ENCODE data around the gene NEMF.
"Not testable (repeated sequence)": the region's sequence is repeated elsewhere in the genome, so short reads cannot be mapped to it uniquely, and the experiment has no call there.

NEMF gene

DNA sequence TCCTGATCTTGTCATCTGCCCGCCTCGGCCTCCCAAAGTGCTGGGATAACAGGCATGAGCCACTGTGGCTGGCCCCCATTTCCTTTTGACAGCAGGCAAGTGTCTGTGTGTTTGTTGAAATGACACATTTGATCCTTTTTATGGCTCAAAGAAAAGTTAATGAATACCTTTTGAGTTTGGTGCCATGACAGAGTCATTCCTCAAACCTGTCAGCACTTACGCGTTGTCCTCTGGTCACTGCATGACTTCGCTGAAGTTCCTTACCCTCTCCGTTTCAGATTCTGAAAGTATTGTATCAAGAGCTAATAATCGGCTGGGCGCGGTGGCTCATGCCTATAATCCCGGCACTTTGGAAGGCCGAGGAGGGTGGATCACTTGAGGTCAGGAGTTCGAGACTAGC lies 32.4 kb downstream of the NEMF start:
- WGBS, result 99% methylated on average over 9 of the region's 12 CpGs
- Histone ChIP-seq H3K79me1 (replicated peaks; ENCODE audit: low read length, poor library complexity, severe bottlenecking) (peaks cover 3% of the 10 kb centered on the region), H3K18ac (ENCODE audit: low read depth in 1 of 2, low read length in 2 of 2) (no peak overlapping the region), H3K14ac (ENCODE audit: low read length in 2 of 2) (no peak overlapping the region), H3K27ac (ENCODE audit: low read length, poor library complexity, severe bottlenecking) (no peak overlapping the region), H4K91ac (ENCODE audit: low read length) (no peak overlapping the region), H2BK15ac (ENCODE audit: low read depth, poor library complexity, severe bottlenecking) (no peak overlapping the region), H3K36me3 (ENCODE audit: control insufficient read depth in 1 of 2, insufficient read depth in 2 of 2, low read depth in 1 of 2, low read length in 2 of 2) (peaks cover 34 to 80% of the 10 kb centered on the region in 2 experiments), H3K4me3 (ENCODE audit: insufficient read depth in 1 of 2, low read depth in 1 of 2, low read length in 2 of 2) (no peak overlapping the region), H2AK5ac (ENCODE audit: low read length, severe bottlenecking) (no peak overlapping the region), H3K27me3 (ENCODE audit: control insufficient read depth in 1 of 2, insufficient read depth in 1 of 2, low read length in 2 of 2) (no peaks in the 10 kb centered on the region), H3K9me3 (ENCODE audit: control insufficient read depth, low read length) (peaks cover 22% of the 10 kb centered on the region), H2AFZ (ENCODE audit: low read depth, low read length) (no peak overlapping the region), H3K4me1 (ENCODE audit: control insufficient read depth, insufficient read depth, low read depth, low read length) (no peaks in the 10 kb centered on the region), H2BK5ac (ENCODE audit: low read depth, low read length, poor library complexity, severe bottlenecking) (no peak overlapping the region), H3K9ac (ENCODE audit: low read length) (no peak overlapping the region), H2BK12ac (ENCODE audit: low read length in 2 of 2) (no peak overlapping the region), H2BK120ac (ENCODE audit: low read depth, low read length) (no peak overlapping the region), H3K23ac (ENCODE audit: low read length in 2 of 2) (no peak overlapping the region), H3K4me2 (ENCODE audit: low read length, poor library complexity, severe bottlenecking) (no peak overlapping the region), H3K4ac (ENCODE audit: low read depth in 1 of 2, low read length in 2 of 2) (no peak overlapping the region), H4K8ac (ENCODE audit: low read length) (no peak overlapping the region)
- no peak for DNase-seq

DNA sequence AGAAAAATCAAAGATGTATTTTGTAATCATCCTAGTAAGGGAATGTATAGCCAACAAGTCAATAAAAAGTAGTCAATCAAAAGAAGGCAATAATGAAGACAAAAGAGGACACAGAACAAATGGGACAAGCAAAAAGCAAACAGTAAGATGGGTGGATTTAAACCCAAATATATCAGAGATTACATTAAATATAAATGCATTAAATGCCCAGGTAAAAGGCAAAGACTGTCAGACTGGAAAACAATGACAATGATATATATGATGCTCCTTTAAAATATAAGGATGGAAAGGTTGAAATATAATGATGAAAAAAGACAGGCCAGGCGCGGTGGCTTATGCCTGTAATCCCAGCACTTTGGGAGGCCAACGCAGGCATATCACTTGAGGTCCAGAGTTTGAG lies 35.7 kb downstream of the NEMF start:
- H4K91ac ChIP-seq (ENCODE audit: low read length), result no peak overlapping the region
- H3K9ac ChIP-seq (ENCODE audit: low read length), result no peak overlapping the region
- no peak overlapping the region for H3K4me3 ChIP-seq (ENCODE audit: insufficient read depth in 1 of 2, low read depth in 1 of 2, low read length in 2 of 2)
- H3K27me3 ChIP-seq (ENCODE audit: control insufficient read depth in 1 of 2, insufficient read depth in 1 of 2, low read length in 2 of 2), result no peaks in the 10 kb centered on the region
- no peak overlapping the region for H3K14ac ChIP-seq (ENCODE audit: low read length in 2 of 2)
- no peaks in the 10 kb centered on the region for H3K4me1 ChIP-seq (ENCODE audit: control insufficient read depth, insufficient read depth, low read depth, low read length)
- no peak overlapping the region for H3K18ac ChIP-seq (ENCODE audit: low read depth in 1 of 2, low read length in 2 of 2)
- DNase-seq, result no peak
- no peak overlapping the region for H3K4ac ChIP-seq (ENCODE audit: low read depth in 1 of 2, low read length in 2 of 2)
- no peak overlapping the region for H2AK5ac ChIP-seq (ENCODE audit: low read length, severe bottlenecking)
- H3K27ac ChIP-seq (ENCODE audit: low read length, poor library complexity, severe bottlenecking), result no peak overlapping the region
- no peak overlapping the region for H2AFZ ChIP-seq (ENCODE audit: low read depth, low read length)
- no peak overlapping the region for H2BK15ac ChIP-seq (ENCODE audit: low read depth, poor library complexity, severe bottlenecking)
- no peak overlapping the region for H3K23ac ChIP-seq (ENCODE audit: low read length in 2 of 2)
- H3K9me3 ChIP-seq (ENCODE audit: control insufficient read depth, low read length), result peaks cover 37% of the 10 kb centered on the region
- 98% methylated on average over 3 of the region's 3 CpGs for WGBS
- H2BK12ac ChIP-seq (ENCODE audit: low read length in 2 of 2), result no peak overlapping the region
- no peak overlapping the region for H2BK120ac ChIP-seq (ENCODE audit: low read depth, low read length)
- peaks cover 2% of the 10 kb centered on the region for H3K79me1 ChIP-seq (replicated peaks; ENCODE audit: low read length, poor library complexity, severe bottlenecking)
- no peak overlapping the region for H3K4me2 ChIP-seq (ENCODE audit: low read length, poor library complexity, severe bottlenecking)
- peaks cover 34 to 82% of the 10 kb centered on the region in 2 experiments for H3K36me3 ChIP-seq (ENCODE audit: control insufficient read depth in 1 of 2, insufficient read depth in 2 of 2, low read depth in 1 of 2, low read length in 2 of 2)
- H4K8ac ChIP-seq (ENCODE audit: low read length), result no peak overlapping the region
- H2BK5ac ChIP-seq (ENCODE audit: low read depth, low read length, poor library complexity, severe bottlenecking), result no peak overlapping the region

DNA sequence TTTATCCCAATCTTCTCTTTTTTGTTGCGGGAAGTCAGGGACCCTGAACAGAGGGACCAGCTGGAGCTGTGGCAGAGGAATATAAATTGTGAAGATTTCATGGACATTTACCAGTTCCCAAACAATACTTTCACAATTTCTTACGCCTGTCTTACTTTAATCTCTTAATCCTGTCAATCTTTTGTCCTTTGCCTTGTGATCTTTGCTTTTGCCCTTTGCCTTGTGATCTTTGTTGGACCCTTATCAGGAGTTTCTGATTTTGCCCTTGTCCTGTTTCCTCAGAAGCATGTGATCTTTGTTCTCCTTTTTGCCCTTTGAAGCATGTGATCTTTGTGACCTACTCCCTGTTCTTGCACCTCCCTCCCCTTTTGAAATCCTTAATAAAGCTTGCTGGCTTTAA lies 36.5 kb downstream of the NEMF start:
- H3K4ac ChIP-seq (ENCODE audit: low read depth in 1 of 2, low read length in 2 of 2); H2BK120ac ChIP-seq (ENCODE audit: low read depth, low read length); H3K4me2 ChIP-seq (ENCODE audit: low read length, poor library complexity, severe bottlenecking); H2BK15ac ChIP-seq (ENCODE audit: low read depth, poor library complexity, severe bottlenecking); H3K14ac ChIP-seq (ENCODE audit: low read length in 2 of 2); H2AFZ ChIP-seq (ENCODE audit: low read depth, low read length); H3K4me1 ChIP-seq (ENCODE audit: control insufficient read depth, insufficient read depth, low read depth, low read length); H4K8ac ChIP-seq (ENCODE audit: low read length); H3K18ac ChIP-seq (ENCODE audit: low read depth in 1 of 2, low read length in 2 of 2); H2BK12ac ChIP-seq (ENCODE audit: low read length in 2 of 2); H2BK5ac ChIP-seq (ENCODE audit: low read depth, low read length, poor library complexity, severe bottlenecking); H3K9ac ChIP-seq (ENCODE audit: low read length); H2AK5ac ChIP-seq (ENCODE audit: low read length, severe bottlenecking); H3K27ac ChIP-seq (ENCODE audit: low read length, poor library complexity, severe bottlenecking); DNase-seq; H4K91ac ChIP-seq (ENCODE audit: low read length); H3K23ac ChIP-seq (ENCODE audit: low read length in 2 of 2); H3K4me3 ChIP-seq (ENCODE audit: insufficient read depth in 1 of 2, low read depth in 1 of 2, low read length in 2 of 2); H3K27me3 ChIP-seq (ENCODE audit: control insufficient read depth in 1 of 2, insufficient read depth in 1 of 2, low read length in 2 of 2); H3K79me1 ChIP-seq (replicated peaks; ENCODE audit: low read length, poor library complexity, severe bottlenecking): not testable (repeated sequence)
- 99% methylated on average over 2 of the region's 2 CpGs for WGBS
- peaks cover 39% of the 10 kb centered on the region for H3K9me3 ChIP-seq (ENCODE audit: control insufficient read depth, low read length)
- peaks cover 34 to 89% of the 10 kb centered on the region in 2 experiments for H3K36me3 ChIP-seq (ENCODE audit: control insufficient read depth in 1 of 2, insufficient read depth in 2 of 2, low read depth in 1 of 2, low read length in 2 of 2)

DNA sequence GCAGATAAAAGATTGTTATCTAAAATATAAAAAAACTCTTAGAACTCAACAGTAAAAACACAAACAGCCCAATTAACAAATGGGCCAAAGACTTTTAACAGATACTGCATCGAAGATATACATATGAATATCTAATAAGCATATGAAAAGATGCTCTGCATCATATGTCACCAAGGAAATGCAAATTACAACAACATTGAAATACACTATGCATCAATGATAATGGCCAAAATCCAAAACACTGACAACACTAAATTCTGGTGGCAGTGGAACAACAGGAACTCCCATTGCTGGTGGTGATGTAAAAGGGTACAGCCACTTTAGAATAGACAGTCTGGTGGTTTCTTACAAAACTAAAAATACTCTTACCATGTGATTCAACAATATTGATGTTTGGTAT lies 43.8 kb downstream of the NEMF start:
- no peak overlapping the region for H3K9ac ChIP-seq (ENCODE audit: low read length)
- no peaks in the 10 kb centered on the region for H3K27me3 ChIP-seq (ENCODE audit: control insufficient read depth in 1 of 2, insufficient read depth in 1 of 2, low read length in 2 of 2)
- no peak overlapping the region for H4K8ac ChIP-seq (ENCODE audit: low read length)
- no peak overlapping the region for H3K18ac ChIP-seq (ENCODE audit: low read depth in 1 of 2, low read length in 2 of 2)
- H3K27ac ChIP-seq (ENCODE audit: low read length, poor library complexity, severe bottlenecking), result no peak overlapping the region
- H3K14ac ChIP-seq (ENCODE audit: low read length in 2 of 2), result no peak overlapping the region
- no peak overlapping the region for H3K23ac ChIP-seq (ENCODE audit: low read length in 2 of 2)
- H2AFZ ChIP-seq (ENCODE audit: low read depth, low read length), result no peak overlapping the region
- H2AK5ac ChIP-seq (ENCODE audit: low read length, severe bottlenecking), result no peak overlapping the region
- no peak overlapping the region for H3K4me2 ChIP-seq (ENCODE audit: low read length, poor library complexity, severe bottlenecking)
- H2BK120ac ChIP-seq (ENCODE audit: low read depth, low read length), result no peak overlapping the region
- H4K91ac ChIP-seq (ENCODE audit: low read length), result no peak overlapping the region
- DNase-seq, result no peak
- no peaks in the 10 kb centered on the region for H3K4me1 ChIP-seq (ENCODE audit: control insufficient read depth, insufficient read depth, low read depth, low read length)
- peaks cover 12% of the 10 kb centered on the region for H3K79me1 ChIP-seq (replicated peaks; ENCODE audit: low read length, poor library complexity, severe bottlenecking)
- H2BK12ac ChIP-seq (ENCODE audit: low read length in 2 of 2), result no peak overlapping the region
- H2BK5ac ChIP-seq (ENCODE audit: low read depth, low read length, poor library complexity, severe bottlenecking), result no peak overlapping the region
- 0% methylated on average over 1 of the region's 1 CpG for WGBS
- no peak overlapping the region for H2BK15ac ChIP-seq (ENCODE audit: low read depth, poor library complexity, severe bottlenecking)
- H3K4ac ChIP-seq (ENCODE audit: low read depth in 1 of 2, low read length in 2 of 2), result no peak overlapping the region
- H3K4me3 ChIP-seq (ENCODE audit: insufficient read depth in 1 of 2, low read depth in 1 of 2, low read length in 2 of 2), result no peak overlapping the region
- peaks cover 34 to 88% of the 10 kb centered on the region in 2 experiments for H3K36me3 ChIP-seq (ENCODE audit: control insufficient read depth in 1 of 2, insufficient read depth in 2 of 2, low read depth in 1 of 2, low read length in 2 of 2)
- H3K9me3 ChIP-seq (ENCODE audit: control insufficient read depth, low read length), result peaks cover 17% of the 10 kb centered on the region
